ENCODE measurements around the gene ARL15. TPM values are rescaled to one million over a fixed set of nuclear protein-coding genes. Genes with fewer than 3 reads are reported as not detected.

The ARL15 gene
- total RNA-seq, 1 donor from 2014 or later, result 14.0 TPM

DNA sequence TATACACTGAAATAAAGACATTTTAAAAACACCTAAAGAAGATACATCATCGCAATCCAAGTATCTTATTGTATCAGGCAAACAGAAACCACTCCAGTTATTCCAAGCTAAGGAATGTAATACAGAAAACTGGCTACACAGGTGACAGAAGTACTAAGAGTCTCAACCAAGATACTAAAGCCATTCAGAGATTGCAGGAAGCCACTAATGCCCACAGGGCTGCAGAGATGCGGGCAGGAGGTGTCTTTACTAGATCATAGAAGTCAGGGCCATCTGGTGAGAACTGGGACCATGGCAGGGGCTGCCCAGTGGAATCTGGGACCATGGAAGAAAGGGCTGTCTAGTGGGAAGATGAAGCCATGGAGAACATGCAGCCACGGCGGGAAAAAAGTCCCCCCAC lies 384.3 kb downstream of the ARL15 start:
- TF ChIP-seq, protein P1, sequence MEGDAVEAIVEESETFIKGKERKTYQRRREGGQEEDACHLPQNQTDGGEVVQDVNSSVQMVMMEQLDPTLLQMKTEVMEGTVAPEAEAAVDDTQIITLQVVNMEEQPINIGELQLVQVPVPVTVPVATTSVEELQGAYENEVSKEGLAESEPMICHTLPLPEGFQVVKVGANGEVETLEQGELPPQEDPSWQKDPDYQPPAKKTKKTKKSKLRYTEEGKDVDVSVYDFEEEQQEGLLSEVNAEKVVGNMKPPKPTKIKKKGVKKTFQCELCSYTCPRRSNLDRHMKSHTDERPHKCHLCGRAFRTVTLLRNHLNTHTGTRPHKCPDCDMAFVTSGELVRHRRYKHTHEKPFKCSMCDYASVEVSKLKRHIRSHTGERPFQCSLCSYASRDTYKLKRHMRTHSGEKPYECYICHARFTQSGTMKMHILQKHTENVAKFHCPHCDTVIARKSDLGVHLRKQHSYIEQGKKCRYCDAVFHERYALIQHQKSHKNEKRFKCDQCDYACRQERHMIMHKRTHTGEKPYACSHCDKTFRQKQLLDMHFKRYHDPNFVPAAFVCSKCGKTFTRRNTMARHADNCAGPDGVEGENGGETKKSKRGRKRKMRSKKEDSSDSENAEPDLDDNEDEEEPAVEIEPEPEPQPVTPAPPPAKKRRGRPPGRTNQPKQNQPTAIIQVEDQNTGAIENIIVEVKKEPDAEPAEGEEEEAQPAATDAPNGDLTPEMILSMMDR (IDR thresholded peaks at IDR 0.05), result no peak
- H3K4me3 Mint-ChIP-seq (ENCODE audit: unreplicated experiment), result no peak overlapping the region
- H3K27me3 Mint-ChIP-seq (ENCODE audit: low read depth), result no peaks in the 10 kb centered on the region
- H3K4me1 Mint-ChIP-seq (ENCODE audit: low read depth), result peaks cover 25% of the 10 kb centered on the region
- DNase-seq (ENCODE audit: low spot score), result no peak
- no peaks in the 10 kb centered on the region for H3K36me3 Mint-ChIP-seq (ENCODE audit: low read depth)
- H3K9me3 Mint-ChIP-seq (ENCODE audit: low read depth), result no peaks in the 10 kb centered on the region
- no peak overlapping the region for H3K27ac Mint-ChIP-seq (ENCODE audit: unreplicated experiment)

DNA sequence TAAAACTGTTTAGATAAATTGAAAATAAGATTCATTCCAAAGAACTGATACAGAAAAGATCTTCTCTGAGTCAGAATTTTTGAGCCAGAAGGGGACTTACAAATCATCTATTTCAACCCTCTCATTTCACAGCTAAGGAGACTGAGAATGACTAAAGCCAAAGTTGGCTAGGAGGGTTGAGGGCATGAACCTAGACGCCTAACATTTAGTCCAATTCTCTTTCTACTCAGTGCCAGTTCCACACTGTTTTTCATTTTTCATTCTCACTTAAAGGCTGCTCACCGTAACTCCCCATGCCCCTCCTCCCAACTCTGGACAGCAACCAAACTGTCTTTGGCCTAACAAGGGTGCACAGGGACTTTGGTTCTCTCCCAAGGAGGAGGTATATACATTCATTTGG lies 386.0 kb downstream of the ARL15 start:
- no peak for DNase-seq (ENCODE audit: low spot score)
- Mint-ChIP-seq H3K27me3 (ENCODE audit: low read depth) (no peaks in the 10 kb centered on the region), H3K27ac (ENCODE audit: unreplicated experiment) (no peak overlapping the region), H3K36me3 (ENCODE audit: low read depth) (no peaks in the 10 kb centered on the region), H3K4me1 (ENCODE audit: low read depth) (peaks cover 17% of the 10 kb centered on the region), H3K4me3 (ENCODE audit: unreplicated experiment) (no peak overlapping the region), H3K9me3 (ENCODE audit: low read depth) (no peaks in the 10 kb centered on the region)
- TF ChIP-seq, protein P1 (IDR thresholded peaks at IDR 0.05), result no peak

DNA sequence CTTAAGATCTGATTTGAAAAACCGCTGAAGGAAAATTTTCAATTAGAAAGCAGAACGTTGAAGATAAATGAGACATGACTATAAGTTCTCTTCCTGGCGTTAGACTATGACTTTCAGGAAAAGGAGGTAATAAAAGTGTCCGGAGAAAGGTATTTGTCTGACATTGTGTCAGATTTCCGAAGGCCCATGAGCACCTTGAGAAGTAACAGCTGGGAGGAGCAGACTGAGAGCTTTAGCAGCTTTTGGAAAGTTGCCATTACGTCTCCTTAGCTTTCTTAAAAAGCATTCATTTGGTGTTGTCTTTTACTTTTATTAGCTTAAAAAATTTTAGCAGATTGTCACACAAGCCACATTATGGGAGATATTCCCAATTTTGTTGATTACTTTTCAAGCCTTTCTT lies 386.4 kb downstream of the ARL15 start:
- no peak overlapping the region for H3K4me3 Mint-ChIP-seq (ENCODE audit: unreplicated experiment)
- H3K27me3 Mint-ChIP-seq (ENCODE audit: low read depth), result no peaks in the 10 kb centered on the region
- H3K9me3 Mint-ChIP-seq (ENCODE audit: low read depth), result no peaks in the 10 kb centered on the region
- no peak overlapping the region for H3K27ac Mint-ChIP-seq (ENCODE audit: unreplicated experiment)
- no peaks in the 10 kb centered on the region for H3K36me3 Mint-ChIP-seq (ENCODE audit: low read depth)
- TF ChIP-seq, protein P1 (IDR thresholded peaks at IDR 0.05), result no peak
- peaks cover 13% of the 10 kb centered on the region for H3K4me1 Mint-ChIP-seq (ENCODE audit: low read depth)
- no peak for DNase-seq (ENCODE audit: low spot score)

DNA sequence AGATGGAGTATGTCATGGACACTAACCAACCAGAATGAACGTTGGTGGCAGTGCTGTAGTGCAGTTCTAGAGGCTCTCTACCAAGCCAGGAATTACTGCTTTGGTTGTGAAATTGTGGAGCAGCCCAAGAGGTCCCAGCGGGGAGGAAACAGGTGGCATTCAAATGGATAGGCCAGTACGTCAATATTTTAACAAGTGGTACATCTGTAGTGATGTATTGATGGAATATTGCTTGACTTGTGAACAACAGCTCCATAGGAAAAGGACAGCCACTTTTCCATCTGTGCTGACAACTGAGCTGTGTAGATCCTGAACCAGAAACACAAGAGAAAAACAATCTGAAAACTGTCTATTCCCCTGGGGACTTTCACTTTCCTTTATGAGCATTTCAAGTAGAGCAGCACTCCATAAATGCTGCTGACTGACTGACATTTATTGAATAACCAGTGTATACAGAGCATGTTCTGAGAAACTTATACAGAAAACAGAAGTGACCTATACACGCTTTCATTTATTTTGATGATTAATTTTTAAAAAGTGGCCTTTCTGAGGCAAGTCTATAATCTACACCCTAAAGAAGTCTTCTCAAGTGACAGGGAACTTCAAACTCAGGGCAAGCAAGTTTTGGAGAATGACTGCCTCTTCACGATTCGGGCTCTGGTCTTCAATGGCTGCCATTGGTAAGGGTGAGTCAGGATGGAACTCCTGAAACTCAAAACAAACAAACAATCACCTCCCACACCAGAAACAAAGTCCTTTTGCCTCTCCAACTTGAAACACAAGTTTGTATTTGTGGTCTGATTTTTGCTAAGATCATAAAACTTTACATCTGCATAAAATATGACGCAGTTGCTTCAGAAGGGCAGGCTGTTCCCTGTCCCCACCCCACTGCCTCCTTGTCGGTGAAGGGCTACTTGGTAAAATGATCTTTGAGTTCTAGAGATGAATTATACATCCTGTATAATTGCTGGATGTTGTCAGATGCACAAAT lies 387.6 kb downstream of the ARL15 start:
- Mint-ChIP-seq H3K4me3 (ENCODE audit: unreplicated experiment) (no peak overlapping the region), H3K36me3 (ENCODE audit: low read depth) (no peaks in the 10 kb centered on the region), H3K4me1 (ENCODE audit: low read depth) (peaks cover 11% of the 10 kb centered on the region), H3K27ac (ENCODE audit: unreplicated experiment) (no peak overlapping the region), H3K9me3 (ENCODE audit: low read depth) (no peaks in the 10 kb centered on the region), H3K27me3 (ENCODE audit: low read depth) (no peaks in the 10 kb centered on the region)
- TF ChIP-seq, protein P1 (IDR thresholded peaks at IDR 0.05), result no peak
- no peak for DNase-seq (ENCODE audit: low spot score)

DNA sequence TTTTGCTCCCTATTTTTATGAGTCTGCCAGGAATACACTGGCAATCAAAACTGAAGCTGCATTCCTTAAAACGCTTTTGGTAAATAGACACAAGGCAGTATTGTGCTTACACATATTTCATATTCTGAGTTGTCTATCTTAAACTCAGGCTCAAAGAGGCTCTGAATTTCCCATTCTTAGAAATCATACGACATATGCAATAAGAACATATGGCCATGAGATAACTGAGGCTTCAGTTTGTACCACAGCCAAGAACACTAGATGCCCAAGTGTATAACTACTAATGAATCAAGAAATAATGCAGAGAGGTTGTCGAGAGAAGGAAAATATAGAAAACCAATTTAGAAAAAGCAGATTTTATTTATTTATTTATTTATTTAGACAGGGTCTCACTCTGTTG lies 392.5 kb downstream of the ARL15 start:
- H3K27ac Mint-ChIP-seq (ENCODE audit: unreplicated experiment), result no peak overlapping the region
- H3K4me1 Mint-ChIP-seq (ENCODE audit: low read depth), result peaks cover 8% of the 10 kb centered on the region
- H3K36me3 Mint-ChIP-seq (ENCODE audit: low read depth), result no peaks in the 10 kb centered on the region
- no peaks in the 10 kb centered on the region for H3K9me3 Mint-ChIP-seq (ENCODE audit: low read depth)
- H3K4me3 Mint-ChIP-seq (ENCODE audit: unreplicated experiment), result no peak overlapping the region
- DNase-seq (ENCODE audit: low spot score), result no peak
- TF ChIP-seq, protein P1 (IDR thresholded peaks at IDR 0.05), result no peak
- H3K27me3 Mint-ChIP-seq (ENCODE audit: low read depth), result no peaks in the 10 kb centered on the region

Measured in chondrocyte (in vitro differentiated cells).